Measurements from ENCODE around the gene RRAD.
"Not testable (repeated sequence)": the region's sequence is repeated elsewhere in the genome, so short reads cannot be mapped to it uniquely, and the experiment has no call there.

- not testable (repeated sequence) for TF ChIP-seq CTCF (IDR thresholded peaks at IDR 0.05; ENCODE audit: extremely low read depth in 1 of 2, insufficient read depth in 1 of 2, low read depth in 1 of 2, low read length in 2 of 2); EZH2 (IDR thresholded peaks at IDR 0.05; ENCODE audit: borderline replicate concordance, low read depth, low read length, severe bottlenecking); POLR2A (IDR thresholded peaks at IDR 0.05; ENCODE audit: low read depth, low read length); FOS (IDR thresholded peaks at IDR 0.05; ENCODE audit: borderline replicate concordance, insufficient read depth, low read length); POLR2AphosphoS5 (IDR thresholded peaks at IDR 0.05; ENCODE audit: insufficient read depth, low read depth, low read length)
Measured at GRCh38 chr16:66956154-66956457, 30.8 kb upstream of the RRAD start.
